ENCODE measurements around the gene WFDC13. TPM values are rescaled to one million over a fixed set of nuclear protein-coding genes. Genes with fewer than 3 reads are reported as not detected.

WFDC13 gene
- total RNA-seq, 1 experiment from 2014 or later = not detected

- DNase-seq (ENCODE audit: low read depth, low spot score) = no peak
- in situ Hi-C loops (cut with HindIII; ENCODE audit: low pct_unique_long_range_greater_than_20kb, low sequenced_read_pairs) = no loop called here
Measured at GRCh38 chr20:45745015-45745414, 43.2 kb downstream of the WFDC13 start.

DNA sequence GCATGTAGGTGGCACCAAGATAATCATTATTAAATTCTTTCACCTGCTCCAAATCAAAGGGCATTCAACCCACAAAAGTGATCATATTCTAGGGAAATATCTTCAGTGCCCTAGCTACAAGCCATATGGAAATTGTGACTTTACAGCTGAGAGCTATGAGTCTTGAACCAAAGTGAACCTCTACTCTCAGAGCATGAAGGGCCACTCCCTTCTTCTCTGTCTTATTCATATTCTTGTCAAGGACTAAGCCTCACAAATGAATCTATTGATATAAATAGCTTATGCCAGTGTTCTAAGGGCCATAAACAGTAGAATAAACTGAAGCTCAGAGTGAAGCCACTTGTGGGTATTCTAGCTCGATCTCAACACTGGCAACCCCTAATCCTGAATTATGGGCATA, 49.9 kb downstream of the WFDC13 start:
- in situ Hi-C loops (cut with HindIII; ENCODE audit: low pct_unique_long_range_greater_than_20kb, low sequenced_read_pairs) = loop anchor here (25.0 kb wide), 1 partner anchor 439 kb away; the partner anchor contains the start of genes MATN4 and RBPJL
- DNase-seq (ENCODE audit: low read depth, low spot score) = no peak

DNA sequence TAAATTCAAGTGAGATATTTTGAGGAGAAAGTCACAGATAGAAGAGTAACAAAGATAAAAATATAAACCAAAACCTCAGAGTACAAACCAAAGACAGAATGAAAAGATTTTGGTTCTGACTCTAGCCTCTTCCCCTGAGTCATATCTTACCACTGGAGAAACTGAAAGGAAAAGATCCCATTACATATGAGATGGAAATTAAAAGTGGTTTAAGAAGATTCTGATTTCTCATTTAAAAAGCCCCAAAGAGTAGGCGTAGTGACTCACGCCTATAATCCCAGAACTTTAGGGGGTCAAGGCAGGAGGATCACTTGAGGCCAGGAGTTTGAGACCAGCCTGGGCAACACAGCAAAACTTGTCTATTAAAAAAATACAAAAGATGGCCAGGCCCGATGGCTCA, 50.9 kb downstream of the WFDC13 start:
- DNase-seq (ENCODE audit: low read depth, low spot score) = no peak
- in situ Hi-C loops (cut with HindIII; ENCODE audit: low pct_unique_long_range_greater_than_20kb, low sequenced_read_pairs) = loop anchor here (25.0 kb wide), 1 partner anchor 440 kb away; the partner anchor contains the start of genes MATN4 and RBPJL

- in situ Hi-C loops (cut with HindIII; ENCODE audit: low pct_unique_long_range_greater_than_20kb, low sequenced_read_pairs) = loop anchor here (25.0 kb wide), 1 partner anchor 446 kb away; the partner anchor contains the start of genes MATN4 and RBPJL
- no peak for DNase-seq (ENCODE audit: low read depth, low spot score)
Measured at GRCh38 chr20:45758096-45758495, 56.3 kb downstream of the WFDC13 start.

Small RNAs within 50 kb of the gene (small RNA-seq; reads per million reads assigned to genes)
- 0 reads per million in 2 experiments for gene MIR3617
- 0 reads per million in 2 experiments for gene SPINT5P

Other genes starting within 250 kb of the WFDC13 start
- not detected in 2 replicates for gene WFDC2, start 232.3 kb upstream of the WFDC13 start, total RNA-seq (2014; rRNA removed; shearing (Covaris generic))
- gene SPINT3, start 186.4 kb upstream of the WFDC13 start, total RNA-seq (2014; rRNA removed; shearing (Covaris generic)) = not detected in 2 replicates
- not detected in 2 replicates for gene WFDC6, start 162.6 kb upstream of the WFDC13 start, total RNA-seq (2014; rRNA removed; shearing (Covaris generic))
- gene EPPIN, start 154.6 kb upstream of the WFDC13 start, total RNA-seq (2014; rRNA removed; shearing (Covaris generic)) = not detected in 2 replicates
- gene WFDC8, start 122.8 kb upstream of the WFDC13 start, total RNA-seq (2014; rRNA removed; shearing (Covaris generic)) = not detected in 2 replicates
- gene WFDC10A, start 72.3 kb upstream of the WFDC13 start, total RNA-seq (2014; rRNA removed; shearing (Covaris generic)) = not detected in 2 replicates
- not detected in 2 replicates for gene WFDC9, start 70.8 kb upstream of the WFDC13 start, total RNA-seq (2014; rRNA removed; shearing (Covaris generic))
- not detected in 2 replicates for gene WFDC11, start 31.8 kb upstream of the WFDC13 start, total RNA-seq (2014; rRNA removed; shearing (Covaris generic))
- not detected in 2 replicates for gene WFDC10B, start 3.0 kb downstream of the WFDC13 start, total RNA-seq (2014; rRNA removed; shearing (Covaris generic))
- gene SPINT4, start 20.3 kb downstream of the WFDC13 start, total RNA-seq (2014; rRNA removed; shearing (Covaris generic)) = not detected in 2 replicates
- gene WFDC3, start 89.8 kb downstream of the WFDC13 start, total RNA-seq (2014; rRNA removed; shearing (Covaris generic)) = 0.58 TPM in 1 of 2 replicates, not detected in the other
- 26.4 and 31.6 TPM in 2 replicates for gene DNTTIP1, start 89.9 kb downstream of the WFDC13 start, total RNA-seq (2014; rRNA removed; shearing (Covaris generic))
- 75.4 and 76.9 TPM in 2 replicates for gene UBE2C, start 110.6 kb downstream of the WFDC13 start, total RNA-seq (2014; rRNA removed; shearing (Covaris generic))
- 0.37 TPM in 1 of 2 replicates, not detected in the other for gene TNNC2, start 125.3 kb downstream of the WFDC13 start, total RNA-seq (2014; rRNA removed; shearing (Covaris generic))
- 14.8 and 25.5 TPM in 2 replicates for gene SNX21, start 131.8 kb downstream of the WFDC13 start, total RNA-seq (2014; rRNA removed; shearing (Covaris generic))
- 49.4 and 60.4 TPM in 2 replicates for gene ACOT8, start 155.4 kb downstream of the WFDC13 start, total RNA-seq (2014; rRNA removed; shearing (Covaris generic))
- 3.0 and 3.4 TPM in 2 replicates for gene ZSWIM3, start 155.6 kb downstream of the WFDC13 start, total RNA-seq (2014; rRNA removed; shearing (Covaris generic))
- gene ZSWIM1, start 179.2 kb downstream of the WFDC13 start, total RNA-seq (2014; rRNA removed; shearing (Covaris generic)) = 11.5 and 13.7 TPM in 2 replicates
- gene SPATA25, start 185.6 kb downstream of the WFDC13 start, total RNA-seq (2014; rRNA removed; shearing (Covaris generic)) = 1.3 and 2.2 TPM in 2 replicates
- gene NEURL2, start 189.2 kb downstream of the WFDC13 start, total RNA-seq (2014; rRNA removed; shearing (Covaris generic)) = 7.1 and 8.9 TPM in 2 replicates
- 447 and 457 TPM in 2 replicates for gene CTSA, start 189.3 kb downstream of the WFDC13 start, total RNA-seq (2014; rRNA removed; shearing (Covaris generic))
- gene PLTP, start 210.1 kb downstream of the WFDC13 start, total RNA-seq (2014; rRNA removed; shearing (Covaris generic)) = 18.5 and 19.9 TPM in 2 replicates
- gene PCIF1, start 232.6 kb downstream of the WFDC13 start, total RNA-seq (2014; rRNA removed; shearing (Covaris generic)) = 9.2 and 10.9 TPM in 2 replicates

Data from SK-MEL-5 (cell line).